Tibial nerve (tissue), 3 donors: ENCODE data around the gene PRICKLE2.

Experiments
- POLR2A ChIP-seq, 2 donors: fragments of 450-650 bp; IDR thresholded peaks; one replicate each; pipeline ENCODE4 v1.6.1; 2017; ENCODE audit warnings: antibody characterized with exemption in 2 of 2, mild to moderate bottlenecking in 2 of 2, moderate library complexity in 2 of 2
- TF ChIP-seq, protein P1 (sequence below), 5 experiments: fragments of 200-600 bp in 3 of 5; fragments of 450-650 bp in 2 of 5; sonication (generic) in 3 of 5; IDR thresholded peaks; one replicate each; pipeline ENCODE4 v1.5.1; 2016 to 2019; ENCODE audit warnings: antibody characterized with exemption in 5 of 5, mild to moderate bottlenecking in 3 of 5, moderate library complexity in 2 of 5

GRCh38 chr3:64086479-64087252 is 138.6 kb downstream of the PRICKLE2 start:
- TF ChIP-seq, protein P1, sequence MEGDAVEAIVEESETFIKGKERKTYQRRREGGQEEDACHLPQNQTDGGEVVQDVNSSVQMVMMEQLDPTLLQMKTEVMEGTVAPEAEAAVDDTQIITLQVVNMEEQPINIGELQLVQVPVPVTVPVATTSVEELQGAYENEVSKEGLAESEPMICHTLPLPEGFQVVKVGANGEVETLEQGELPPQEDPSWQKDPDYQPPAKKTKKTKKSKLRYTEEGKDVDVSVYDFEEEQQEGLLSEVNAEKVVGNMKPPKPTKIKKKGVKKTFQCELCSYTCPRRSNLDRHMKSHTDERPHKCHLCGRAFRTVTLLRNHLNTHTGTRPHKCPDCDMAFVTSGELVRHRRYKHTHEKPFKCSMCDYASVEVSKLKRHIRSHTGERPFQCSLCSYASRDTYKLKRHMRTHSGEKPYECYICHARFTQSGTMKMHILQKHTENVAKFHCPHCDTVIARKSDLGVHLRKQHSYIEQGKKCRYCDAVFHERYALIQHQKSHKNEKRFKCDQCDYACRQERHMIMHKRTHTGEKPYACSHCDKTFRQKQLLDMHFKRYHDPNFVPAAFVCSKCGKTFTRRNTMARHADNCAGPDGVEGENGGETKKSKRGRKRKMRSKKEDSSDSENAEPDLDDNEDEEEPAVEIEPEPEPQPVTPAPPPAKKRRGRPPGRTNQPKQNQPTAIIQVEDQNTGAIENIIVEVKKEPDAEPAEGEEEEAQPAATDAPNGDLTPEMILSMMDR (IDR thresholded peaks at IDR 0.05), result no peak
- no peak for TF ChIP-seq POLR2A (IDR thresholded peaks at IDR 0.05)
